Thymus (tissue), 11 donors: ENCODE results near the gene C19orf25. TPM values are rescaled to one million over a fixed set of nuclear protein-coding genes. Genes with fewer than 3 reads are reported as not detected.
"Not testable (repeated sequence)": the region's sequence is repeated elsewhere in the genome, so short reads cannot be mapped to it uniquely, and the experiment has no call there.

ENCODE experiments used
- DNase-seq, 9 donors: peaks; one replicate each; pipeline ENCODE4 v3.0.0-alpha.2; 2013; ENCODE audit warnings: low spot score in 9 of 9, low read depth in 6 of 9, missing footprints in 1 of 9
- H3K27ac ChIP-seq, 2 donors: one replicate each; pipeline ENCODE4 v1.5.1; 2013; ENCODE audit warnings: control low read depth in 1 of 2, low read depth in 1 of 2, low read length in 1 of 2, mild to moderate bottlenecking in 1 of 2, moderate library complexity in 1 of 2
- H3K27me3 ChIP-seq, 2 donors: one replicate each; pipeline ENCODE4 v1.5.1; 2013; ENCODE audit warnings: low read length in 1 of 2; ENCODE audit not compliant: control insufficient read depth in 2 of 2, insufficient read depth in 1 of 2
- H3K36me3 ChIP-seq, 2 donors: one replicate each; pipeline ENCODE4 v1.5.1; 2013; ENCODE audit warnings: low read length in 1 of 2, mild to moderate bottlenecking in 1 of 2, moderate library complexity in 1 of 2; ENCODE audit not compliant: control insufficient read depth in 2 of 2, insufficient read depth in 2 of 2
- H3K4me1 ChIP-seq, 2 donors: one replicate each; pipeline ENCODE4 v1.5.1; 2013; ENCODE audit warnings: low read length in 2 of 2; ENCODE audit not compliant: control insufficient read depth in 2 of 2, insufficient read depth in 2 of 2
- H3K4me3 ChIP-seq, 2 donors: one replicate each; pipeline ENCODE4 v1.5.1; 2013; ENCODE audit warnings: low read length in 2 of 2, control low read depth in 1 of 2, mild to moderate bottlenecking in 1 of 2
- H3K9me3 ChIP-seq, 2 donors: one replicate each; pipeline ENCODE4 v1.5.1; 2013; ENCODE audit warnings: low read length in 1 of 2, mild to moderate bottlenecking in 1 of 2; ENCODE audit not compliant: control insufficient read depth in 2 of 2, insufficient read depth in 1 of 2
- WGBS: extraction: QIAGEN DNeasy Blood & Tissue Kit; methylation state at CpG from one replicate; pipeline ENCODE4 v1.1.7; 2013; 5-methylcytosine and 5-hydroxymethylcytosine counted together
- polyA plus RNA-seq: library from polyadenylated mRNA; stranded (reverse); fragments of 200-250 nt; gene quantifications from one replicate; pipeline ENCODE4 v1.2.3, GENCODE V29; 2013
- total RNA-seq: library from RNA; stranded (reverse); fragments of 120-200 nt; gene quantifications from one replicate; pipeline ENCODE4 v1.2.4, GENCODE V29; 2013
- donor health status: healthy.

The C19orf25 gene
- total and polyA plus RNA-seq, 2 donors: 22.8 to 38.1 TPM

DNA sequence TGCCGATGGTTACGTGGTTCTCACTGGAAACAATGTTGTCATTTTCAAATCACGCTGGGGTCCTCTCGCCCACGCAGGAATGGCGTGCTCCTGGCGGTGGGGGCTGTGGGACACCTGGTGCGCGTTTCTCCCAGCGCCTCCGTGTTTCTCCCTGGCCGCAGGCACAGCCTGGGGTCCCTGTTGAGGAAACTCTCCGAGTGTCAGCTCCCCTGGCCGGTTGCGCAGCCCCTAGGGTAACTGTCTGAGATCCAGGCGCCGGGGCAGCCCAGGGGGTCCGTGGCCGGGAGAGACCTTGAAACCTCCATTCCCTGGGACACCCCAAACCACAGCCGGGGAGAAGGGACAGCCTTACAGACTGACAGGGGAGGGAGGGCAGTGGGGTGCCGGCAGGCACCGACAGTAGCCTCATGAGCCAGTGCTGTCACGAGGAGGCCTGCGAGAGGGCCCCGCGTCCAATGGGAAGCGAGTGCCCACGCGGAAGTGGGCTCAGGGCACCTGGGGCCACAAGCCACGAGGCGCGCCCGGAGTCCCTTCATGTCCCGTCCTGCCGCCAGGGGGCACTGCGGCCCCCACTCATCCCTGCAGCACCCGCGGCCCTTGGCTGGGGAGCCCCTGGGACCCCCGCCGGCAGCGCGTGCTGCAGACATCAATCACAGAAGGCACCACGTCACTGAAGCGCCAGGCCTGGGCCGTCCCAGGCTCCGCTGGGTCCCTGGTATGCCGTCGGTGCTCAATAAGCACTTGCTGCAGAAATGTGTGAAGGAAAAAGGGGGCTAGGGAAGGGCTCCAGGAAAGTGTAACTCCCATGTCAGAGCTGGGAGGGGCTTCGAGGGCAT lies 24.3 kb upstream of the C19orf25 start:
- Histone ChIP-seq H3K36me3 (no peaks in the 10 kb centered on the region), H3K27me3 (peaks cover 19 to 63% of the 10 kb centered on the region in 2 donors), H3K4me1 (peaks cover 3 to 16% of the 10 kb centered on the region in 2 donors), H3K4me3 (no peak overlapping the region), H3K9me3 (peaks cover 2 to 29% of the 10 kb centered on the region in 2 donors), H3K27ac (no peak overlapping the region)
- peak in 5 of 9 donors; percentile 12 to 56 (median 46) for DNase-seq
- WGBS: 15% methylated on average over 49 of the region's 49 CpGs

DNA sequence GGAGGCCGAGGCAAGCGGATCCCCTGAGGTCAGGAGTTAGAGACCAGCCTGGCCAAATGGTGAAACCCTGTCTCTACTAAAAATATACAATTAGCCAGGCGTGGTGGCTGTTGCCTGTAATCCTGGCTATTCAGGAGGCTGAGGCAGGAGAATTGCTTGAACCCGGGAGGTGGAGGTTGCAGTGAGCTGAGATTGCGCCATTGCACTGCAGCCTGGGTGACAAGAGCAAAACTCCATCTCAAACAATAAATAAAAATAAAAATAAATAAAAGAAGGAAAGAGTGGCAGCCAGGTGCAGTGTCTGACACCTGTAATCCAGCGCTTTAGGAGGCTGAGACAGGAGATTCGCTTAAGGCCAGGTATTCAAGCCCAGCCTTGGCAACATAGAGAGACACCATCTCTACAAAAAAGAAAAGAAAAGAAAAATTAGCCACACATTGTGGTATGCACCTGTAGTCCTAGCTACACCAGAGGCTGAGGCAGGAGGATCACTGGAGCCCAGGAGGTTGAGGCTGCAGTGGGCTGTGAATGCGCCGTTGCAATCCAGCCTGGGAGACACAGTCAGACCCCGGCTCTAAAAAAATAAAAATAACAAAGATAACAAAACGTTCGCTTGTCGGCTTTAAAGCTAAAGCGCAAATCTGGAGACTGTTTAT lies 23.5 kb upstream of the C19orf25 start:
- Histone ChIP-seq H3K36me3 (no peaks in the 10 kb centered on the region), H3K27me3 (peaks cover 18 to 61% of the 10 kb centered on the region in 2 donors), H3K4me3 (no peak overlapping the region), H3K4me1 (peaks cover 0 to 11% of the 10 kb centered on the region in 2 donors), H3K9me3 (peaks cover 2 to 23% of the 10 kb centered on the region in 2 donors), H3K27ac (no peak overlapping the region)
- no peak for DNase-seq
- 79% methylated on average over 14 of the region's 14 CpGs for WGBS

DNA sequence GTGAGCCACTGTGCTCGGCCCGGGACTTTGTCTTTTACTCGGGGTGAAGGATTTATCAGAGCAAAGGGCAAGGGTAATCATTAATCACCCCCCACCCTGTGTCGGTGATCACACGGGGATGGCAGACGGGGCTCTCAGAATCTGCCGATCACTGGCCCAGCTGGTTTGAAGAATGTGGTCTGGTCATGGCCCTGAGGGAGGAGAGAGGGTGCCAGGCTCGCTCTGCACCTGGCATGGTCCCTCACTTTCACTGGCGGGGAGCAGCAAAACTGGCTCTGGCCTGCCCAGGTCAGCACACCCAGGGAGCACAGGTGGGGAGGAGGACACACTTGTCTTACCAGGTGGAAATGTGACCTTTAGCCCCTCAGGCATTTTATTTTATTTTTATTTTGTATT lies 22.2 kb upstream of the C19orf25 start:
- 89% methylated on average over 9 of the region's 9 CpGs for WGBS
- Histone ChIP-seq H3K27me3 (peaks cover 18 to 63% of the 10 kb centered on the region in 2 donors), H3K4me3 (no peak overlapping the region), H3K4me1 (peaks cover 0 to 7% of the 10 kb centered on the region in 2 donors), H3K27ac (no peak overlapping the region), H3K9me3 (peaks cover 3 to 15% of the 10 kb centered on the region in 2 donors), H3K36me3 (no peaks in the 10 kb centered on the region)
- DNase-seq: no peak

GRCh38 chr19:1499231-1499630 lies 20.2 kb upstream of the C19orf25 start:
- H3K4me3 ChIP-seq, H3K36me3 ChIP-seq, H3K4me1 ChIP-seq, H3K9me3 ChIP-seq, DNase-seq, H3K27ac ChIP-seq: not testable (repeated sequence)
- peaks cover 16 to 62% of the 10 kb centered on the region in 2 donors for H3K27me3 ChIP-seq
- WGBS: 96% methylated on average over 20 of the region's 34 CpGs

DNA sequence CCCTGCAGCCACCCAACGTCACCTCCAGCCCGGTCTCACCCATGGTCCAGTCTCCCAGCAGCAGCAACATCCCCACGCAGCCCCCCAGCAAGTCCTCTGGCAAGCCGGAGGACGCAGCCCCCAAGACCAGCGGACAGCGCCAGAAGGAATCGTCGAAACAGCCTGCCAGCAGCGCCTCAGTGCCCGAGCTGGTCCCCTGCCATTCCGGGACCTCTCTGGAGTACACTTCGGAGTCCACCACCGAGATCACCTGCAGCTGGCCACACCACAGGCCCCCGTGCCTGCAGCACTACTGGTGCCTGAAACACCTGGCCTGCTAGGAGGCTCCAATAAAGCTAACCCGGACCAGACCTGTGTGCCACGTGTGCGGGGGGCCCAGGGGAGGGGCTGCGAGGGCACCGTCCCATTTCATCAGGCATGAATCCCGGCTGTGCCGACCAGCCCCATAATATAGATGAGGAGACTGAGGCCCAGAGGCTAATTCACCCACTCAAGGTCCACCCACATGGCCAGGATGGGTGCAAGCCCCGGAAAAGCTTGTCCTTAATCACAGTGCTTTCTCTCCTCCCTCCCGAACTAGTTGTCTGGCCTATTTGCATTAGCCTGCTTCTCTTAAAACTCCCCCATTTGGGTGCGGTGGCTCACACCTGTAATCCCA lies 18.7 kb upstream of the C19orf25 start:
- Histone ChIP-seq H3K27me3 (peaks cover 8 to 62% of the 10 kb centered on the region in 2 donors), H3K27ac (no peak overlapping the region), H3K9me3 (peaks cover 1 to 7% of the 10 kb centered on the region in 2 donors), H3K4me3 (no peak overlapping the region), H3K36me3 (no peaks in the 10 kb centered on the region), H3K4me1 (no peaks in the 10 kb centered on the region)
- no peak for DNase-seq
- 90% methylated on average over 25 of the region's 25 CpGs for WGBS

DNA sequence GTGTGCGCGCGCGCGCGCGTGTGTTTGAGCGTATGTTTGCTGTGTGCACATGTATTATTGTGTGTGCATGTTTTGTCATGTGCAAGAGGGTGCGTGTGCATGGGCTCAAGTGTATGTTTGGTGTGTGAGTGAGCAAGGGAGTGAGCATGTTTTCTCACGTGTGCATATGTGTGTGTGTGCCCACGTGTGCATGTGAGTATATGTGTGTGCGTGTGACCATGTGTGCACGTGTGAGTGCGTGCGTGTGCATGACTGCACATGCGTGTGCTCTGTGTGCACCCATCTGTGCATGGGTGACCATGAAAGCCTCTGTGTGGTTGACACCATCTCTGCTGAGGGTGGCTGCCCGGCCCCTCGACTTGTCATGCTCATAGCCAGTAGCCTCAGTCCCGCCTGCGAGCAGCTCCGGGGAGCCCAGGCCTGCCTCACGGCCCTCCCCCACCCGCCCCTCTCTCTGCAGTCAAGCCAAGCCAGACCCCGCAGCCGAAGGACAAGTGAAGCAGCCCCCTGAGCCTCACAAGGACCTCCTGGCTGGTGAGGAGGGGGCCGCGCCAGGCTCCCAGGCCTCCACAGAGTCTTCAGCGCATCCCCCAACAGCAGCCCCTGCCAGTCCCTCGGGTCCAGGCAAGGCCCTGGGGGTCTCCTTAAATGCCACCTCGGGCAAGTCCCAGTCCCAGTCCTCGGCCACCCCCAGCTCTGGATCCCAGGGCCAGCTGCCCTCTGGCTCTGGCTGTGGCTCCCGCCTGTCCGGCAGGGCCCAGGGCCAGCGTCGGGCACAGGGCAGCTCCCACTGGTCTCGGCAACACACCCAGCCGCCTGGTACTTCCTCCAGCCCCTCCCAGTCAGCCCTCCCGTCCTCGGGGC lies 17.9 kb upstream of the C19orf25 start:
- Histone ChIP-seq H3K27ac (no peak overlapping the region), H3K36me3 (no peaks in the 10 kb centered on the region), H3K4me3 (no peak overlapping the region), H3K4me1 (no peaks in the 10 kb centered on the region), H3K9me3 (peaks cover 1 to 7% of the 10 kb centered on the region in 2 donors), H3K27me3 (peaks cover 6 to 62% of the 10 kb centered on the region in 2 donors)
- no peak for DNase-seq
- WGBS: 83% methylated on average over 39 of the region's 39 CpGs

DNA sequence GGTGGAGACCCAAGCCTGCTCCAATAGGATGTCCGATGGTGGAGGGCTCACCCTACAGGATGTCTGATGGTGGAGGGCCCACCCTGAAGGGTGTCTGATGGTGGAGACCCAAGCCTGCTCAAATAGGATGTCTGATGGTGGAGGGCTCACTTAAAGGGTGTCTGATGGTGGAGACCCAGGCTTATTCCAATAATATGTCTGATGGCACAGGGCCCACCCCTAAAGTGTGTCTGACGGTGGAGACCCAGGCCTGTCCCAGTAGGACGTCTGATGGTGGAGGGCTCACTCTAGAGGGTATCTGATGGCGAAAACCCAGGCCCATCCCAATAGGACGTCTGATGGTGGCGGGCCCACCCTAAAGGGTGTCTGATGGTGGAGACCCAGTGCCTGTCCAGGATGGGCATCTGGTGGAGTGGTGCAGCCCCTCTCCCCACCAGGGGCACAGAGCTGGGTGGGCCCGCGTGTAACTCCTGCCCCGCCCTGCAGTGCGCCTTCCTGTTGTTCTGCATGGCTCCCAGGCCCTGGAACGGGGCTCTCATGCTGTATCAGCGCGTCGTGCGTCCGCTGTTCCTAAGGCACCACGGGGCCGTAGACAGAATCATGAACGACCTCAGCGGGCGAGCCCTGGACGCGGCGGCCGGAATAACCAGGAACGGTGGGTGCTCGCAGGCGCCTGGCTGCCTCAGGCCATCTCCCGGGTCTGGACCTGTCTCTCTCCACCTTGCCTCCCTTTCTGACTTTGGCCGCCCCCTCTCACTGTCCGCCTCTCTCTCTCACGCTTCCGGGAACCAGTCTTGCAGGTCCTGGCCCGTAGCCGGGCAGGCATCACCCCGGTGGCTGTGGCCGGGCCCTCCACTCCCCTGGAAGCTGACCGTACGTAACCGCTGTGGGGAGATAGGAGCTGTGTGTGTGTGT lies 17.0 kb upstream of the C19orf25 start:
- WGBS: 91% methylated on average over 40 of the region's 40 CpGs
- Histone ChIP-seq H3K27ac (no peak overlapping the region), H3K27me3 (peaks cover 13 to 62% of the 10 kb centered on the region in 2 donors), H3K36me3 (no peaks in the 10 kb centered on the region), H3K9me3 (peaks cover 1 to 7% of the 10 kb centered on the region in 2 donors), H3K4me1 (peaks cover 4 to 9% of the 10 kb centered on the region in 2 donors), H3K4me3 (no peak overlapping the region)
- DNase-seq: no peak
